D721Med (cell line): Measurements from ENCODE around the gene DOLPP1.

Source experiments
- DNase-seq: peaks from one replicate; pipeline ENCODE4 v3.0.0; 2011; ENCODE audit warnings: low spot score; ENCODE audit not compliant: insufficient read length
- FAIRE-seq: peaks from 2 replicates; lab custom pipeline; 2011; peaks lifted over from hg19 to GRCh38; lab: Jason Lieb, UNC
- CTCF ChIP-seq: IDR thresholded peaks from 2 replicates; pipeline ENCODE4 v1.5.1; 2012; ENCODE audit warnings: mild to moderate bottlenecking, control low read depth; ENCODE audit not compliant: insufficient read depth; ENCODE audit errors: missing control alignments

DOLPP1 gene

GRCh38 chr9:129058965-129059795 lies 21.7 kb upstream of the DOLPP1 start:
- DNase-seq: no peak
- no peak for TF ChIP-seq CTCF
- no peak for FAIRE-seq

DNA sequence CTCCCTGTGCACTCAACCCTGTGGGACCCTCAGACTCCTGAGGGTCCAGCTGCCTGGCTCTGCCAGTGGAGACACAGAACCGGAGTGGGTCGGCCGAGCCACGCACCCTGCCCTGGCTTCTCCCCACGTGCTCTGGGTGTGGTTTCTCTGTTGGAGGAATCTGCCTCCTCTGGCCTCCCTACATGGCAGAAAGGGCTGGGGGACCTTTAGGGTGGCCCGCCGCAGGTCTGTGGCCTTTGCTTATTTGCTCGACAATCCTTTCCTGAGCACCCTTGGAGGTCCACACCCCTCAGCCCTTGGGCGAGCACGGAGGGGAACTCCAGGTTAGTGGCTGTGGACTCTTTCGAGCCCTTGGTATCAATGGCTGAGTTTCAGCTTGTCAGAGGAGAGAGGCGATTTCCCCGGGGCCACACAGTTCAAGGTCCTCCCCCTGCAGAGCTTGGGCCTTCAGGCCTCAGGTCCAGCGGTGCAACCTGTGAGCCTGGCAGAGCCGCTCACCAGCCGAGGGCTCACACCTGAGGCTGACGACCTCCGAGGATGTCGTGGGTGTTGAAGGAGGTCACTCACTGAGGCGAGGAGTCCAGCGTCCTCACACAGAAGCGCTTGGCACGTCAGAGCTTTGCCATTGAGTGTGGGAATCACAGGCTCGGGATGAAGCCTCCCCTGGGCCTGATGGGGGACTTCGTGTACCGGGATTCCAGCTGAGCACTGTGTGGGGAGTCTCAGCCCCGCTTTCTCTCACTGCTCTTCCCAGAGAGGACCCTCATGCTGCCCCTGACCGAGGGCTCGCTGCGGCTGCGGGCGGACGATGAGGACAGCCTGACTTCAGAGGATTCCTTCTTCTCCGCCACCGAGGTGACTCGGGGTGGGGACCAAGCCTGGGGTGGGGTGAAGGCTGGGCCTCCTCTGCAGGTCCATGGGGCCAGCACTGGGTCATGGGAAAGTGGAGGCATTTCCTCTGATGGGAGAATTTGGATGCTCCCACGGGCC lies 20.8 kb upstream of the DOLPP1 start:
- FAIRE-seq (no peak), DNase-seq (no peak)
- no peak for TF ChIP-seq CTCF

GRCh38 chr9:129060991-129061390 lies 19.9 kb upstream of the DOLPP1 start:
- DNase-seq (no peak), FAIRE-seq (no peak)
- TF ChIP-seq CTCF: no peak

GRCh38 chr9:129063061-129063460 lies 17.9 kb upstream of the DOLPP1 start:
- FAIRE-seq (no peak), DNase-seq (no peak)
- TF ChIP-seq CTCF: no peak

DNA sequence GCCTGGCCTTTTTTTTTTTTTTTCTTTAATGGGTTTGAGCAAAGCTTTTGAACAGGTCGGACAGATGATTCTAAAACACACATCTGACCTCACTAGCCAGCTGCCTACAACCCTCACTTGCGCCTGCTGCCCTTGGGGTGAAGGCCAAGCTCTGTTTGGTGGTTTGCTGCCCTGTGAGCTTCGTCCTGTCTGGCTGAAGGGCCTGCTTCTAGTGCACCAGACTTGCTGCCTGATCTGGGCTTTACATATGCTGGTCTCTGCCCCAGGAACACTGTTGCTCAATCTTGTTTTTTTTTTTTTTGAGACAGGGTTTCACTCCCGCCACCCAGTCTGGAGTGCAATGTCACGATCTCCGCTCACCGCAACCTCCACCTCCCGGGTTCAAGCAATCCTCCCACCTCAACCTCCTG lies 16.4 kb upstream of the DOLPP1 start:
- DNase-seq (no peak), FAIRE-seq (no peak)
- no peak for TF ChIP-seq CTCF

DNA sequence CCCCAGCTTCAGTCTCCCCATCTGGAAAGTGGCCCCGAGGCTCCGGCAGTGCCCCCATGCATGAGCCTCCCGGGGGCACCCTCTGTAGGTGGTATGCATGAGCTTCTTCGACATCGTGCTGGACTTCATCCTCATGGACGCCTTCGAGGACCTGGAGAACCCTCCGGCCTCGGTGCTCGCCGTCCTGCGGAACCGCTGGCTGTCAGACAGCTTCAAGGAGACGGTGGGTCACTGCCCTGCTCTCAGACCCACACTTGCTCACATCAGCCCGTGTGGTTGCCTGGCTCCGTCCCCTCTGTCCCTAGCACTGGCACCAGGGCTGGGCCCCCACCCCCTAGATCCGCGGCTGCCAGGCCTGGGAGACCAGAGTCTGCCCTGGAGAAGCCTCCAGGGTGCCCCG lies 12.8 kb upstream of the DOLPP1 start:
- no peak for FAIRE-seq
- no peak for TF ChIP-seq CTCF
- no peak for DNase-seq
